Activated CD8-positive, alpha-beta memory T cell treated with anti-CD3 and anti-CD28 coated beads, Interleukin-2, amount 50 U/mL, for 48 hours (primary cell): ENCODE results near the gene ZNF534.
"Not testable (repeated sequence)": the region's sequence is repeated elsewhere in the genome, so short reads cannot be mapped to it uniquely, and the experiment has no call there.

Experiments
- DNase-seq: peaks from one replicate; pipeline ENCODE4 v3.0.0-alpha.2; 2020

The ZNF534 gene

GRCh38 chr19:52500474-52500873 lies 71.5 kb downstream of the ZNF534 start:
- not testable (repeated sequence) for DNase-seq

GRCh38 chr19:52500991-52501390 lies 72.0 kb downstream of the ZNF534 start:
- DNase-seq: not testable (repeated sequence)
